Renal cortex interstitium (tissue), 15 donors: ENCODE measurements around the gene PSMD10. TPM values are rescaled to one million over a fixed set of nuclear protein-coding genes. Genes with fewer than 3 reads are reported as not detected.

Experiments
- DNase-seq, 11 donors: peaks; one replicate each; pipeline ENCODE4 v3.0.0-alpha.2; 2013; ENCODE audit warnings: low read depth in 9 of 11, low spot score in 4 of 11; ENCODE audit errors: extremely low read depth in 1 of 11
- long read RNA-seq, 16 experiments: transcript quantifications; one replicate each; lab custom pipeline, GENCODE V29; 2026
- polyA plus RNA-seq, 3 donors: library from polyadenylated mRNA; unstranded; fragments of 120-200 nt; gene quantifications; one replicate each; pipeline ENCODE4 v1.2.1, GENCODE V29; 2013; ENCODE audit not compliant: insufficient read length in 3 of 3

Gene PSMD10, protein sequence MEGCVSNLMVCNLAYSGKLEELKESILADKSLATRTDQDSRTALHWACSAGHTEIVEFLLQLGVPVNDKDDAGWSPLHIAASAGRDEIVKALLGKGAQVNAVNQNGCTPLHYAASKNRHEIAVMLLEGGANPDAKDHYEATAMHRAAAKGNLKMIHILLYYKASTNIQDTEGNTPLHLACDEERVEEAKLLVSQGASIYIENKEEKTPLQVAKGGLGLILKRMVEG
- polyA plus RNA-seq = 10 to 100 TPM; 70.6 to 79.3 (median 76.8) TPM
- long read RNA-seq, donor 1, transcript PSMD10-201 (5 exons, 1,546 nt) = major isoform, 28 of 30 reads
- long read RNA-seq, donor 1, partial matches to known transcripts = 0 of 30 reads
- long read RNA-seq, donor 1, other reads (novel, unspliced or antisense) = 0 of 30 reads
- long read RNA-seq, donor 2, transcript PSMD10-201 (5 exons, 1,546 nt) = major isoform, 26 of 30 reads
- long read RNA-seq, donor 2, partial matches to known transcripts = 0 of 30 reads
- long read RNA-seq, donor 2, other reads (novel, unspliced or antisense) = 0 of 30 reads
- long read RNA-seq, donor 3, transcript PSMD10-204 (5 exons, 768 nt) = minor isoform, 9 of 72 reads
- long read RNA-seq, donor 3, transcript PSMD10-201 (5 exons, 1,546 nt) = major isoform, 63 of 72 reads
- long read RNA-seq, donor 3, partial matches to known transcripts = 0 of 72 reads
- long read RNA-seq, donor 3, other reads (novel, unspliced or antisense) = 0 of 72 reads
- long read RNA-seq, donor 4, transcript PSMD10-201 (5 exons, 1,546 nt) = major isoform, 48 of 57 reads
- long read RNA-seq, donor 4, transcript PSMD10-204 (5 exons, 768 nt) = minor isoform, 8 of 57 reads
- long read RNA-seq, donor 4, partial matches to known transcripts = 0 of 57 reads
- long read RNA-seq, donor 4, other reads (novel, unspliced or antisense) = 0 of 57 reads
- long read RNA-seq, donor 5, transcript PSMD10-204 (5 exons, 768 nt) = minor isoform, 17 of 144 reads
- long read RNA-seq, donor 5, transcript PSMD10-201 (5 exons, 1,546 nt) = major isoform, 112 of 144 reads
- long read RNA-seq, donor 5, partial matches to known transcripts = 5 of 144 reads
- long read RNA-seq, donor 5, other reads (novel, unspliced or antisense) = 8 of 144 reads
- long read RNA-seq, donor 6, transcript PSMD10-201 (5 exons, 1,546 nt) = major isoform, 38 of 44 reads
- long read RNA-seq, donor 6, partial matches to known transcripts = 0 of 44 reads
- long read RNA-seq, donor 6, other reads (novel, unspliced or antisense) = 0 of 44 reads
- long read RNA-seq, donor 7, transcript PSMD10-204 (5 exons, 768 nt) = minor isoform, 13 of 64 reads
- long read RNA-seq, donor 7, transcript PSMD10-201 (5 exons, 1,546 nt) = major isoform, 48 of 64 reads
- long read RNA-seq, donor 7, partial matches to known transcripts = 0 of 64 reads
- long read RNA-seq, donor 7, other reads (novel, unspliced or antisense) = 0 of 64 reads
- long read RNA-seq, donor 8, transcript PSMD10-204 (5 exons, 768 nt) = minor isoform, 9 of 81 reads
- long read RNA-seq, donor 8, transcript PSMD10-201 (5 exons, 1,546 nt) = major isoform, 71 of 81 reads
- long read RNA-seq, donor 8, partial matches to known transcripts = 0 of 81 reads
- long read RNA-seq, donor 8, other reads (novel, unspliced or antisense) = 0 of 81 reads
- long read RNA-seq, donor 9, transcript PSMD10-201 (5 exons, 1,546 nt) = major isoform, 71 of 81 reads
- long read RNA-seq, donor 9, partial matches to known transcripts = 0 of 81 reads
- long read RNA-seq, donor 9, other reads (novel, unspliced or antisense) = 5 of 81 reads
- long read RNA-seq, donor 10, transcript PSMD10-204 (5 exons, 768 nt) = minor isoform, 5 of 68 reads
- long read RNA-seq, donor 10, transcript PSMD10-201 (5 exons, 1,546 nt) = major isoform, 63 of 68 reads
- long read RNA-seq, donor 10, partial matches to known transcripts = 0 of 68 reads
- long read RNA-seq, donor 10, other reads (novel, unspliced or antisense) = 0 of 68 reads
- long read RNA-seq, donor 11, transcript PSMD10-201 (5 exons, 1,546 nt) = major isoform, 52 of 55 reads
- long read RNA-seq, donor 11, partial matches to known transcripts = 0 of 55 reads
- long read RNA-seq, donor 11, other reads (novel, unspliced or antisense) = 0 of 55 reads
- long read RNA-seq, donor 12, transcript PSMD10-201 (5 exons, 1,546 nt) = major isoform, 13 of 13 reads
- long read RNA-seq, donor 12, partial matches to known transcripts = 0 of 13 reads
- long read RNA-seq, donor 12, other reads (novel, unspliced or antisense) = 0 of 13 reads
- long read RNA-seq, donor 13, transcript PSMD10-204 (5 exons, 768 nt) = minor isoform, 8 of 93 reads
- long read RNA-seq, donor 13, transcript PSMD10-201 (5 exons, 1,546 nt) = major isoform, 63 of 93 reads
- long read RNA-seq, donor 13, partial matches to known transcripts = 12 of 93 reads
- long read RNA-seq, donor 13, other reads (novel, unspliced or antisense) = 6 of 93 reads
- long read RNA-seq, donor 14, transcript PSMD10-201 (5 exons, 1,546 nt) = major isoform, 43 of 50 reads
- long read RNA-seq, donor 14, transcript PSMD10-204 (5 exons, 768 nt) = minor isoform, 7 of 50 reads
- long read RNA-seq, donor 14, partial matches to known transcripts = 0 of 50 reads
- long read RNA-seq, donor 14, other reads (novel, unspliced or antisense) = 0 of 50 reads
- long read RNA-seq, donor 15, transcript PSMD10-201 (5 exons, 1,546 nt) = major isoform, 29 of 33 reads
- long read RNA-seq, donor 15, partial matches to known transcripts = 0 of 33 reads
- long read RNA-seq, donor 15, other reads (novel, unspliced or antisense) = 0 of 33 reads
- long read RNA-seq, donor 16, transcript PSMD10-204 (5 exons, 768 nt) = minor isoform, 13 of 197 reads
- long read RNA-seq, donor 16, transcript PSMD10-201 (5 exons, 1,546 nt) = major isoform, 164 of 197 reads
- long read RNA-seq, donor 16, partial matches to known transcripts = 5 of 197 reads
- long read RNA-seq, donor 16, other reads (novel, unspliced or antisense) = 13 of 197 reads

DNA sequence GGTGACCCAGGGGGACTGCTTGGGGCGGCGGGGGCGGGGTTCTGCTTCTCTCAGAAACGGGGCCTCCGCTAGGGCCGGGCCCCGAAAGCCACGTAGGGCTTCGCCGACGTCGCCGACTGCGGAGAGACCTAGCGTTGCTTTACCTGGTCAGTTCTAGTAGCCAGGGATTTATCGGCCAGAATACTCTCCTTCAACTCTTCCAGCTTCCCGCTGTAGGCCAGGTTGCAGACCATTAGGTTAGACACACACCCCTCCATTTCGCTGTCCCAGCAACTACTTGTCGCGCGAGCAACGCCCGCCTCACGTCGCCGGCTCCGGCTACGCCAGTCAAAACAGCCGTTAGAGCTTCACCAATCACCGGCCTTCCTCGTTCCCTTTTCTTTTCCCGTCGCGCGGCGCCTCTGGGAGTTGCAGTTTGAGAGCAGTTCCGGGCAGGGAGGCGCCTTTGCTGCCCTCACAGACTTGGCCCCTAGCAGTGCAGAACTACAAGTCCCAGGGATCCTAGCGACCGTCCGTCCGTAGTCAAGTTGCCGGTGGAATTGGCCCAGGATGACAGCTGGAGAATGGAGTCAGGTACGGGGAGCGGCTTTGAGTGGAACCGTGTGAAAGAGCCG lies at the start of gene PSMD10, which contains the start of gene ATG4A:
Gene PSMD10 (minus strand): TSS at position 279 of the 614 bp plus-strand sequence. CDS start 22 bp downstream, at position 257.
Gene ATG4A (plus strand): TSS at position 515 of the 614 bp plus-strand sequence. CDS start 49 bp downstream, at position 564.
- DNase-seq = peak; percentile 74 to 95 (median 90)

DNA sequence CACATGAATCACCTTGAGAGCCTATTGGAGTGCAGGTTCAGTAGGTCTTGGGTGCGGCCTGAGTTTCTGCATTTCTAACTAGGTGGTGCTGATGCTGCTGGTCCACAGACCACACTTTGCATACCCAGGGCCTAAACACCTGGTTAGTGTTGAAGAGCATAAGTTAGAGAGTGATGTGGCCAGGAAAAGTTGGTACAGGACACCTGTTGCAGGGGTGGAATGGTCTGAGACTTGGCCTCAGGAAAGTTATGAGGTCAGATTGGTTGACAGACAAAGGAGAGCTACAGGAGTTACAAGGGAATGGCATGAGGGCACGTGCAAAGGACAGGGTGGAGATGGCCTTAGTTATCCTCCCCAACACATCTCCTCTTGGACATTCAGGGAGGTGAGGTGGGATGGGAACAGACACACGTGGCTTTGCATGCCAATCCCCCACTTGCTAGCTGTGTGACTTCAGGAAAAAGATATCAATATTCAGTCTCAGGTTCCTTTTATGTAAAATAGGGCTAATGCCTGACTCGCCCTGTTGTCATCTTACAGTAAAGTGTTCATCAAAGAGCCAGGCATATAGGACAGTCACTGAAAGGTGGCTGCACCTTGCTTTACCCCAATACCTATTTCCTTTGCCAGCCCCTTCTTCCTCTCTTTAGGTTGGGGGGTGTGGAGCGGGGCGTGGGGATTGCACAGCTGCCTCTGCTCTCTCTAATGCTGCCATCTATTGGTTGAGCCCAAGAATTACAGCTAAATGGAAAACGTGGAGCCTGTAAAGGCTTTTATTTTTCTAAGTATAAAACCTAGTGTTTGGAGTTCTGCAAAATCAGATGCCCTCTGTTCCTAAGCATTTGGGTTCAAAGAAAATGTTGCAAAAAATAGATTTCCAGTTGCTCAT lies 47.7 kb upstream of the PSMD10 start:
- DNase-seq = no peak

DNA sequence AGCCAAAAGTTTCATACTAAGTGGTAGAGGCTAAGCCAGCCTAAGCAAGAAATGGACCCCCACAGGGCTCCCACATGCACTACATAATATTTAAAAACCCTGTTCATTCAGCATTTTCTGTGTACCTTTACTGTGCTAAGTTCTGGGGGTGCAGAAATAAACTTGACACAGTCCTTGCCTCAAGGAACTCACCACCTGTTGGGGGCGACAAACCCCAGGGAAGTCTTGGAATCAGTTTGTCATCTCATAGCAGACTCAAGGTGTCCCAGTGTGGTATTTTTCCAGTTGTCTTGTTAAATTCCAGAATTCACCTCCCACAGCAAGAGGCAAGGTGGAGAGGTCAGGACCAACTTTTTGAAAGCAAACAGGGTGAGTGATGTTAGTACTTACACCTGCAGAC lies 43.4 kb upstream of the PSMD10 start:
- no peak for DNase-seq

DNA sequence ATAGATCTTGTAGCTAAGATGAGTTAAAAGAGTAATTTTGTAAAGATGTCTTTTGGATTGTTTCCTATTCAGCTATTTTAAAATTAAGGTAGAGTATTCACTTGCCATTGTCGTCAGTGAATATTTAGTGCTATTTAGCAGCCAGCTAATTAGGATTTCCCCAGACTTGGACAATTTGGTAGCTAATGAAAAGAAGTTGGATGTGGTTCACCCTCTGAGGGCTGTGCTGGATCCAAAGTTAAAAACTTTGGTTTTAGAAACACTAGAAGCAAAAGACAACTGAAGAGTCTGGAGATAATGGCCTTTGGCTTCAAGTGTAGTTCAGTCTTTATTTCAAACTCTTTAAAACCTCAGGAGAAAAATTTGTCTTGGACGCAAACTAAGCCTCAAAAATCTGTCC lies 41.5 kb upstream of the PSMD10 start:
- no peak for DNase-seq

DNA sequence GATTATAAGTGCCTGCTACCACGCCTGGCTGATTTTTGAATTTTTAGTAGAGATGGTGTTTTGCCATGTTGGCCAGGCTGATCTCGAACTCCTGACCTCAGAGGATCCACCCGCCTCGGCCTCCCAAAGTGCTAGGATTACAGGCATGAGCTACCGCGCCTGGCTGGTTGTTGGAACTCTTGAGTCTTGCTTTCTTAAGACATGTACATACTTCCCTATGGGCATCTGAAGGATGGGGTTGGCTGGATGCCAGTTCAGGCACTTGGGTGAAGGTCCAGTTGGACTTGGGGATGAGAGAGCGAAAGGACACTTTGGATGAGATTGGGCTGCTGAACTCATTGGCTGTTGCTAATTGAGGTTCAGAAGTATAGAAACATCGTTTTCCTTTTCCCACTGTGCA lies 40.7 kb upstream of the PSMD10 start:
- DNase-seq = no peak

DNA sequence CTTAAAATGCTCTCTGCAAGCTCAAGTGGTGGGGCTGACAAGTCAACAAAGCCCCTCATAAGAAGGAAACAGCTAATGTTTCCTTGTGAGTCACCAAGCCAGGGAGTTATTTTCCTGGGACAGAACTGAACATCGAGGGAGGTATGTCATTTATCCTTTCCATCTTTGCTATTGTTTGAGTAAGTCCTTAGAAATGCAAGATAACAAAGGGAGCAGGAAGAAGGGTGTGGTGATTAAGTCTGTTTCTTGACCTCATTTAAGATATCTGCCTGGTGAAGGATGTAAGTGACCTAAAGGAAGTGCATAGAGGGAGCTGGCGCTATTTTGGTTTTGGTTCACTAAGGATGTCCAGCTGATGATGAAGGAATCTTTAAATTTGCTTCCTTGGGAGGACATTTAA lies 40.1 kb upstream of the PSMD10 start:
- DNase-seq = no peak

DNA sequence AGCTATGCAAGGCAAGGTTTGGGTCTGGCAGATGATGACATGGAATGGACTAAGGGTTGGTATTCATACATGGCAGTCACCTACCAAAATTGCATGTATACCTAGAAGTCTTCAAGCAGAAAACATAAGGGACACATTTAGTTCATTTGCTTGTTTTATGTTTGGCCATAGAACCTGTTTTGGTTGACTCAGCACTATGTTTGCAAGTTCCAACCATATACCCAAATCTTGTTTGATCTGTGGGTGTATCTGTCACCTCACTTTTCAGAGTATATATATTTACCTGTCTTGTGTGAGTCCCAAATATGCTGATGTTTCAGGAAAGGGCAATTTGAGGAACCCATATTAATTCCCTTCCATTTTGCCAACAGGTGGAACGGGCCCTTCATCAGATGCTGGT lies 39.5 kb upstream of the PSMD10 start:
- no peak for DNase-seq

DNA sequence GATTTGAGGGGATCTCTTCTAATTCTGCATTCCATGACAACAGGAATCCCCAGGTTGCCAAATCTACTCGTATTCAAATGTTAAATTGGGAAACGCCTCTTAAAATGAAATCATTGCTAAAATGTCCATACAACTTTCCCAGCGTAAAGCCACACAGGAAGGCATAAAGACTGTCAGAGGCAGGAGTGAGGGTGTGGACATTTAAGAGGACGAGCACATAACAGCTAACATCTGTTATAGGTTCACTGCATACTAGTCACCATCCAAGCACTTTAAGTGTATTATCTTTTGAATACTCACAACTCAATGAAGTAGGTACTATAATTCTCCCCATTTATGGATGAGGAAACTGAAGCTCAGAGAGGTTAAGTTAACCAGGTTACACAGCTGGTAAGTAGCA lies 35.8 kb upstream of the PSMD10 start:
- no peak for DNase-seq

DNA sequence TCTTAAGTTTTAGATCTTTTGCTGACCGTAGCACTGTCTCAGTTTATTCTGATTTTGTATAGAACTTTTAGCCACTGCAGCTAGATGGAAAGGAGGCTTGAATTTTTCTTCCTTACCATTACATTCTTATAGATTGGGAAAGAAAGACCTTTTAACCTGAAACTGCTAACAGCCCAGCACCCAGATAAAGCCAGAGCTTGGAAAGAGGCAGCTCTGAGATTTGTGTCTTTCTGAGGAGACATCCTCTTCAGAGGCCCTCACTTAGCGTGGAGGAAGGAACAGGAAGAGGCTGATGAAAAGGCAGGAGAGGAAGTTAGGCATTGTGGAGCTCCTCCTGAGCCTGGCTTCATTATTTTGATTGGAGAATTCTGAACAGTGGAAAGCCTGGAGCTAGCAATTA lies 35.3 kb upstream of the PSMD10 start:
- DNase-seq = no peak

DNA sequence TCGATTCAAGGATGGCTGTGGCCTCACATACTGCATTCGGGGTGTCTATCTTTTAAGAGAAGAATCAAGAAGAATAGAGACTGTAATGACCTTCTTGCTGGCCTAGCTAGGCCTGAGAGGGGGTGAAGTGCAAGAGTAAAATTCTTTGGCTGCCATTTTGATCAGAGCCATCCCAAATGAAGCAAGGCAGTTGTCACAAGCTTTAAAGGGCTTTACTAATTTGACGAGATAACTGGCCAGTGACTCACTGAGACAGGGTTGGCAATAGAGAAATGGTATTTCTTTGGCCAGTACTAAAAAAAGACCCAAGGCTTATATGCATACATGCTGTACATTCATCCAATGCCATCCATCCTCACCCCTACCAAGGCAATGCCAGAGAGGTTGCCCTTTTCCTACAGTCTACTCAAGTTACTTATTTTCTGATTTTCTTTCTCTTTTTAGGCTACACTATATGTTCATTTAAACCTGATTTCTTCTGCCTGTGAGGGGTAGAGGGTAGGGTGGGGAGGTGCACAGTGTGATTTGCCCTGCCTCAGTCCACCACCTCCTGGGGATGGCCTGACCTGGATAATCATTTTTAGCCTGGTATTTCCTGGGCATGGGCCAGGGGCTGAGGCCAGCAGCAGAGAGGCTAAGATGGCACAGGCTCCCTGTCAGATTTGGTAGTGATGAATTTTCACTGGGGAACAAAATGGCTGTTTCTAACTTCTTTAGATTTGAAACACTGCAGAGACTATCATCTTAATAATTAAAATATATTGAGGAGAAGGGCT lies 32.4 kb upstream of the PSMD10 start:
- DNase-seq = no peak

DNA sequence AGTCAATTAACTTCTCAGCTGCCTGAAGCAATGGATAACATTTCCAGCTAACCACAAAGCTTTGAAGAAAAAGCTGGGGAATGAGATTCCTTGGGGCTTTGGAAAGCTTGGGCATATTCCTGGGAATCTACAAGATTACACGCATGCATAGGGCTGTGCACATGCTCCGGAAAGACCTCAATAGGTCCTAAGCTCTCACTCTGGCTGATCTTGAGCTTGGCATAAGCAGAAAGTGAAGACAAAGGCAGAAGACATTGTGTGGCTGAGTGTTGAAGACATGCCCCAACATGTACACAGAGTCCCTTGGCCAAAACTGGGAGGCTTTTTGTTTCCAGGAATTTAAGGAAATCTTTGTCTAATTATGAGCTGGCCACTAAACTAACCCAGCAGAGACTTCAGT lies 31.4 kb upstream of the PSMD10 start:
- no peak for DNase-seq

DNA sequence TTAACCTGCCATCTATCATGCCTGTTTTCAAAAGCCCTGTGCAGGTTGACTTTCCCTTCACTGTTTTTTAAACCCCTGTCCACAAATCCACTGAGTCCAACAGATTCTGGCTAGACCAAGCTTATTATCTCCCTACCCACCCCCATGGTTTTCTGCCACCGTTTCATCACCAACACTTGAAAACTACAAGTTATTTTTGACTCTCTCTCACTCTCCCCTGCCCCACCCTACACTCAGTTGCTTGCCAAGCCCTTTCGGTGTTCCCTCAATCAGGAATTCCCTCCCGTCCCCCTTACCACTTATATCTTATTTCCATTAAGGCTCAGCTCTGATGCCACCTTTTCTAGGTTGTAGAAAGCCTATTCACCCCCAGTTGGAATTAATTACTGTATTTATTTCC lies 29.9 kb upstream of the PSMD10 start:
- no peak for DNase-seq

DNA sequence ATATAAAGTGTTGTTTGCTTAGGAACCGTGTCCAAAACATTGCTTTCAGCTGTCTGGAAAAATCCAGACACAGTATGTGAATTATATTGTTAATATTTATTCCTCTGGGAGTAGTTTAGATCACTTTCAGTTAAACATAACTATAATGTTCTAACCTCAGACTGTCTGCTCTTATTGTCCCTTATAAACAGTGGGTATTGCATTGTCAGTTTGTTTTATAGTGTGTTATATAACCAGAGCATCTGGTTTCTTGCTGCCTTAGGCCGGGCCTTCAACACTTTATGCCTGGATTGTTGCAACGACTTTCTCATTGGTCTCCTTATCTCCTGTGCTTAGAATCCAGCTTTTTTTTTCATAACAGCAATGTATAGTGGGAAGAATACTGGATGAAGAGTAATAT lies 26.6 kb upstream of the PSMD10 start:
- peak in 1 of 11 donors; percentile 5 for DNase-seq

DNA sequence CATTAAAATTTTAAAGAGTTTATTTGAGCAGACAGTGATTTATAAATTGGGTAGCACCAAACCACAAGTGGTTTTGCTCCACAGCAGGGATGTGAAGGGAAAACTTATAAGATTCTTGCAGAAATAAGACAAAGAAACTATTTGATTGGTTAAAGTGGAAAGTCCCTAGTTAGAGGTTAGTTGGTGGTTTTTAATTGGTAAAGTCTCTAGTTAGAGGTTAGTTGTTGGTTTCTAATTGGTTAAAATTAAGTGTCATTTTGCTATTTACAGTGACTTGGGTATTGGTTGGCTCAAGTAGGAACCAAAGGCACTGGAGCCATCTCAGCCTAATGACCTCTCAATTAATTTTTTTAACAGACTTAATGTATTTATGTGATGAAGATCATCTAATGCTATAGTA lies 23.2 kb upstream of the PSMD10 start:
- DNase-seq = no peak
